GM23248 (cell line): Measurements from ENCODE around the gene PPP1R36. TPM values are rescaled to one million over a fixed set of nuclear protein-coding genes. Genes with fewer than 3 reads are reported as not detected.
"Not testable (repeated sequence)": the region's sequence is repeated elsewhere in the genome, so short reads cannot be mapped to it uniquely, and the experiment has no call there.

ENCODE experiments used
- DNase-seq: peaks from one replicate; pipeline ENCODE4 v3.0.0-alpha.2; 2015
- H2AFZ ChIP-seq: fragments of 200-600 bp; sonication (generic); 2 replicates; pipeline ENCODE4 v1.6.1; 2016; ENCODE audit warnings: antibody characterized with exemption
- H3F3A ChIP-seq: fragments of 200-600 bp; sonication (generic); 2 replicates; pipeline ENCODE4 v1.6.1; 2016; ENCODE audit warnings: mild to moderate bottlenecking, antibody characterized with exemption, mixed run types; ENCODE audit not compliant: insufficient read depth
- H3K27ac ChIP-seq: fragments of 200-600 bp; sonication (generic); 2 replicates; pipeline ENCODE4 v1.5.1; 2016; ENCODE audit warnings: mild to moderate bottlenecking
- H3K27me3 ChIP-seq: fragments of 200-600 bp; sonication (generic); replicated peaks from 2 replicates; pipeline ENCODE4 v1.6.1; 2016; ENCODE audit warnings: mild to moderate bottlenecking; ENCODE audit not compliant: insufficient read depth
- H3K36me3 ChIP-seq: fragments of 200-600 bp; sonication (generic); 2 replicates; pipeline ENCODE4 v1.6.1; 2016; ENCODE audit warnings: low read depth, mild to moderate bottlenecking
- H3K4me1 ChIP-seq: fragments of 200-600 bp; sonication (generic); 2 replicates; pipeline ENCODE4 v1.6.1; 2016; ENCODE audit warnings: mild to moderate bottlenecking; ENCODE audit not compliant: insufficient read depth
- H3K4me2 ChIP-seq: fragments of 200-600 bp; sonication (generic); one replicate; pipeline ENCODE4 v1.6.1; 2016; ENCODE audit warnings: mild to moderate bottlenecking; ENCODE audit not compliant: unreplicated experiment
- H3K4me3 ChIP-seq: fragments of 200-600 bp; sonication (generic); 2 replicates; pipeline ENCODE4 v1.5.1; 2016; ENCODE audit warnings: mild to moderate bottlenecking
- H3K79me2 ChIP-seq: fragments of 200-600 bp; sonication (generic); 2 replicates; pipeline ENCODE4 v1.6.1; 2016; ENCODE audit warnings: mild to moderate bottlenecking; ENCODE audit not compliant: insufficient read depth
- H3K9ac ChIP-seq: fragments of 200-600 bp; sonication (generic); 2 replicates; pipeline ENCODE4 v1.6.1; 2016; ENCODE audit warnings: mild to moderate bottlenecking
- H3K9me2 ChIP-seq: fragments of 200-600 bp; sonication (generic); 2 replicates; pipeline ENCODE4 v1.6.1; 2016; ENCODE audit warnings: mixed run types, mild to moderate bottlenecking, moderate library complexity; ENCODE audit not compliant: insufficient read depth
- H3K9me3 ChIP-seq: fragments of 200-600 bp; sonication (generic); one replicate; pipeline ENCODE4 v1.6.1; 2017; ENCODE audit warnings: low read depth
- H4K20me1 ChIP-seq: fragments of 200-600 bp; sonication (generic); 2 replicates; pipeline ENCODE4 v1.6.0; 2016; ENCODE audit not compliant: insufficient read depth
- EZH2 ChIP-seq: fragments of 200-600 bp; sonication (generic); IDR thresholded peaks from 2 replicates; pipeline ENCODE4 v1.6.1; 2018; ENCODE audit warnings: antibody characterized with exemption, mild to moderate bottlenecking; ENCODE audit not compliant: insufficient read depth, poor library complexity, severe bottlenecking
- EZH2phosphoT487 ChIP-seq: fragments of 200-600 bp; sonication (generic); IDR thresholded peaks from 2 replicates; pipeline ENCODE4 v1.6.1; 2018; ENCODE audit warnings: antibody characterized with exemption, moderate library complexity, mild to moderate bottlenecking, low read depth; ENCODE audit not compliant: insufficient read depth
- WGBS, 2 experiments: methylation state at CpG; one replicate each; pipeline ENCODE4 v1.1.6; 2015 to 2017; ENCODE audit warnings: low lambda C conversion rate in 2 of 2, low coverage in 1 of 2; ENCODE audit errors: missing lambda C conversion rate in 2 of 2; 5-methylcytosine and 5-hydroxymethylcytosine counted together
- in situ Hi-C: fragments of 300-500 bp; cut with MboI; formaldehyde crosslinking; loops from 2 replicates; pipeline ENCODE4 v1.15.0; 2020
- polyA plus RNA-seq: library from polyadenylated mRNA; unstranded; fragments of >200 nt; fragmentation: Nextera tagmentation; extraction: Ambion mirVana; gene quantifications from 2 replicates; pipeline ENCODE4 v1.2.1, GENCODE V29; 2016
- total RNA-seq: library from RNA; depleted of rRNA; stranded (reverse); fragments of >200 nt; shearing (Covaris generic); gene quantifications from 2 replicates; pipeline ENCODE4 v1.2.3, GENCODE V29; 2014

The PPP1R36 gene
- total and polyA plus RNA-seq, 2 experiments from 2014 or later: 1.6 to 2.0 TPM

- no peaks in the 10 kb centered on the region for H3K9me3 ChIP-seq
- H3K4me3 ChIP-seq: no peak overlapping the region
- H2AFZ ChIP-seq: no peak overlapping the region
- peaks cover 42% of the 10 kb centered on the region for H3F3A ChIP-seq
- H3K27me3 ChIP-seq: no peaks in the 10 kb centered on the region
- H3K36me3 ChIP-seq: peaks cover 6% of the 10 kb centered on the region; the same call in 1 of the 2 replicates
- peaks cover 100% of the 10 kb centered on the region for H3K79me2 ChIP-seq
- peaks cover 58% of the 10 kb centered on the region for H4K20me1 ChIP-seq
- H3K9ac ChIP-seq: no peak overlapping the region
- 92 to 100% methylated on average over 1 of the region's 1 CpG for WGBS, 2 experiments
- TF ChIP-seq EZH2phosphoT487 (no peak), EZH2 (no peak)
- no peak overlapping the region for H3K4me2 ChIP-seq
- H3K27ac ChIP-seq: no peak overlapping the region
- DNase-seq: no peak
- no peaks in the 10 kb centered on the region for H3K9me2 ChIP-seq
- in situ Hi-C loops: no loop called here
- peaks cover 13% of the 10 kb centered on the region for H3K4me1 ChIP-seq
Measured at GRCh38 chr14:64516969-64517368, 32.8 kb upstream of the PPP1R36 start.

- peaks cover 100% of the 10 kb centered on the region for H3K79me2 ChIP-seq
- H3K4me1 ChIP-seq: peaks cover 13% of the 10 kb centered on the region
- H3K27me3 ChIP-seq, H3K27ac ChIP-seq, DNase-seq, H2AFZ ChIP-seq, in situ Hi-C loops, H3K9me3 ChIP-seq, H3K9ac ChIP-seq, H3K9me2 ChIP-seq, H3K4me3 ChIP-seq, H3K4me2 ChIP-seq: not testable (repeated sequence)
- H3F3A ChIP-seq: peaks cover 45% of the 10 kb centered on the region
- 91 to 97% methylated on average over 6 of the region's 6 CpGs for WGBS, 2 experiments
- peaks cover 51% of the 10 kb centered on the region for H4K20me1 ChIP-seq
- peaks cover 13% of the 10 kb centered on the region for H3K36me3 ChIP-seq
Measured at GRCh38 chr14:64517667-64518066, 32.1 kb upstream of the PPP1R36 start.

GRCh38 chr14:64518229-64518628, 31.5 kb upstream of the PPP1R36 start:
- TF ChIP-seq EZH2 (no peak), EZH2phosphoT487 (no peak)
- peaks cover 19% of the 10 kb centered on the region for H3K36me3 ChIP-seq
- no peak for DNase-seq
- no peak overlapping the region for H3K4me3 ChIP-seq
- H3F3A ChIP-seq: peaks cover 43% of the 10 kb centered on the region
- no peak overlapping the region for H3K9ac ChIP-seq
- peaks cover 100% of the 10 kb centered on the region for H3K79me2 ChIP-seq
- H2AFZ ChIP-seq: no peak overlapping the region
- H3K27me3 ChIP-seq: no peaks in the 10 kb centered on the region
- in situ Hi-C loops: no loop called here
- WGBS, 2 experiments: 91 to 92% methylated on average over 4 of the region's 4 CpGs
- no peaks in the 10 kb centered on the region for H3K9me2 ChIP-seq
- no peak overlapping the region for H3K4me2 ChIP-seq
- no peak overlapping the region for H3K27ac ChIP-seq
- no peaks in the 10 kb centered on the region for H3K9me3 ChIP-seq
- peaks cover 13% of the 10 kb centered on the region for H3K4me1 ChIP-seq
- H4K20me1 ChIP-seq: peaks cover 51% of the 10 kb centered on the region

GRCh38 chr14:64520699-64521098, 29.1 kb upstream of the PPP1R36 start:
- in situ Hi-C loops: no loop called here
- Histone ChIP-seq H3K79me2 (peaks cover 100% of the 10 kb centered on the region), H3K27me3 (no peaks in the 10 kb centered on the region), H4K20me1 (peaks cover 37% of the 10 kb centered on the region), H3K9me3 (no peaks in the 10 kb centered on the region), H3K9ac (no peak overlapping the region), H2AFZ (no peak overlapping the region), H3K4me3 (no peak overlapping the region), H3K4me1 (no peaks in the 10 kb centered on the region), H3K4me2 (no peak overlapping the region), H3K36me3 (peaks cover 39% of the 10 kb centered on the region), H3K9me2 (no peaks in the 10 kb centered on the region), H3F3A (peaks cover 35% of the 10 kb centered on the region; the same call in 1 of the 2 replicates), H3K27ac (no peak overlapping the region)
- 96 to 97% methylated on average over 4 of the region's 4 CpGs for WGBS, 2 experiments
- TF ChIP-seq EZH2: no peak
- no peak for TF ChIP-seq EZH2phosphoT487
- DNase-seq: no peak
